SK-N-MC (cell line): ENCODE measurements around the gene EHD4.

Source experiments
- EZH2 ChIP-seq: fragments of 200-600 bp; sonication (generic); IDR thresholded peaks from one replicate; pipeline ENCODE4 v1.6.1; 2017; ENCODE audit warnings: antibody characterized with exemption
- FOXP2 ChIP-seq: optimal IDR thresholded peaks from 2 replicates; pipeline ENCODE3; 2011; ENCODE audit warnings: mild to moderate bottlenecking, moderate library complexity; ENCODE audit not compliant: insufficient read depth; ENCODE audit errors: extremely low read length, control extremely low read depth
- POLR2AphosphoS5 ChIP-seq: IDR thresholded peaks from 2 replicates; pipeline ENCODE4 v1.6.1; 2012; ENCODE audit warnings: mild to moderate bottlenecking, low read depth, low read length, borderline replicate concordance

- TF ChIP-seq EZH2: no peak
- no peak for TF ChIP-seq FOXP2
- no peak for TF ChIP-seq POLR2AphosphoS5
Measured at GRCh38 chr15:41877631-41878354, 94.6 kb downstream of the EHD4 start.
